Activated CD4-positive, alpha-beta T cell treated with anti-CD3 and anti-CD28 coated beads, Interleukin-10, Interleukin-2, amounts not matched to agents 100 ng/mL and 50 ng/mL, durations not matched to agents 16 hours and 8 hours (primary cell): Measurements from ENCODE around the gene P2RY2.

Experiments
- DNase-seq: peaks from one replicate; pipeline ENCODE4 v3.0.0-alpha.2; 2020

Gene P2RY2

GRCh38 chr11:73246303-73246702 is 28.2 kb downstream of the P2RY2 start:
- DNase-seq = no peak

GRCh38 chr11:73248526-73249185 is 30.6 kb downstream of the P2RY2 start:
- no peak for DNase-seq

- DNase-seq = no peak
Measured at GRCh38 chr11:73249304-73249703, 31.2 kb downstream of the P2RY2 start.

- no peak for DNase-seq
Measured at GRCh38 chr11:73249853-73250783, 32.0 kb downstream of the P2RY2 start.

- DNase-seq = peak; percentile 30
Measured at GRCh38 chr11:73252577-73253191, 34.6 kb downstream of the P2RY2 start.

GRCh38 chr11:73257342-73258103 is 39.4 kb downstream of the P2RY2 start:
- no peak for DNase-seq

- no peak for DNase-seq
Measured at GRCh38 chr11:73258104-73259035, 40.3 kb downstream of the P2RY2 start.

- DNase-seq = no peak
Measured at GRCh38 chr11:73259406-73260126, 41.5 kb downstream of the P2RY2 start.

GRCh38 chr11:73260127-73260457 is 42.0 kb downstream of the P2RY2 start:
- DNase-seq = no peak

- DNase-seq = no peak
Measured at GRCh38 chr11:73262851-73263495, 44.9 kb downstream of the P2RY2 start.

- DNase-seq = no peak
Measured at GRCh38 chr11:73263640-73264039, 45.6 kb downstream of the P2RY2 start.

- no peak for DNase-seq
Measured at GRCh38 chr11:73265278-73265810, 47.3 kb downstream of the P2RY2 start.

GRCh38 chr11:73265853-73266645 is 48.0 kb downstream of the P2RY2 start:
- DNase-seq = no peak

- no peak for DNase-seq
Measured at GRCh38 chr11:73266646-73267020, 48.6 kb downstream of the P2RY2 start.

- DNase-seq = no peak
Measured at GRCh38 chr11:73267122-73267846, 49.2 kb downstream of the P2RY2 start.

- no peak for DNase-seq
Measured at GRCh38 chr11:73267906-73268540, 49.9 kb downstream of the P2RY2 start.

- no peak for DNase-seq
Measured at GRCh38 chr11:73268671-73269271, 50.7 kb downstream of the P2RY2 start.

- DNase-seq = no peak
Measured at GRCh38 chr11:73269459-73270015, 51.5 kb downstream of the P2RY2 start.
